K562 treated with DMSO at 1 percent for 24 hours (cell line): Measurements from ENCODE around the gene FBXO38. TPM values are rescaled to one million over a fixed set of nuclear protein-coding genes. Genes with fewer than 3 reads are reported as not detected.

ENCODE experiments used
- total RNA-seq: library from RNA; unstranded; fragments of 300-600 nt; gene quantifications from 2 replicates; pipeline ENCODE4 v1.2.3, GENCODE V29; 2022; ENCODE audit warnings: low read depth; ENCODE audit not compliant: insufficient read depth

The FBXO38 gene
- total RNA-seq, result 17.7 and 19.7 TPM in 2 replicates

GRCh38 chr5:148383564-148384379, at the start of gene FBXO38:
TSS of gene FBXO38 (plus strand) at chr5:148383958. CDS start at chr5:148394777, 10,819 bp downstream.

GRCh38 chr5:148335259-148335658, 48.5 kb upstream of the FBXO38 start, which contains the start of gene SPINK9:
TSS of gene SPINK9 (plus strand) at chr5:148335559. CDS start at chr5:148335614, 55 bp downstream.

Other genes with a start within 250 kb of the FBXO38 start
- gene SPINK14, start 215.4 kb upstream of the FBXO38 start, total RNA-seq, result not detected in 2 replicates
- gene SPINK6, start 180.9 kb upstream of the FBXO38 start, total RNA-seq, result not detected in 2 replicates
- gene MARCOL, start 145.4 kb upstream of the FBXO38 start, total RNA-seq, result not detected in 2 replicates
- gene SPINK13, start 115.2 kb upstream of the FBXO38 start, total RNA-seq, result not detected in 2 replicates
- gene SPINK7, start 71.5 kb upstream of the FBXO38 start, total RNA-seq, result not detected in 2 replicates
- not detected in 2 replicates for gene SPINK9, start 48.4 kb upstream of the FBXO38 start, total RNA-seq